Activated CD4-positive, alpha-beta T cell treated with anti-CD3 and anti-CD28 coated beads, Interleukin-2, amount 50 U/mL, for 4 hours (primary cell): Measurements from ENCODE around the gene BST1.
"Not testable (repeated sequence)": the region's sequence is repeated elsewhere in the genome, so short reads cannot be mapped to it uniquely, and the experiment has no call there.

ENCODE experiments used
- DNase-seq, 2 experiments: peaks; one replicate each; pipeline ENCODE4 v3.0.0-alpha.2; 2020

Gene BST1

DNA sequence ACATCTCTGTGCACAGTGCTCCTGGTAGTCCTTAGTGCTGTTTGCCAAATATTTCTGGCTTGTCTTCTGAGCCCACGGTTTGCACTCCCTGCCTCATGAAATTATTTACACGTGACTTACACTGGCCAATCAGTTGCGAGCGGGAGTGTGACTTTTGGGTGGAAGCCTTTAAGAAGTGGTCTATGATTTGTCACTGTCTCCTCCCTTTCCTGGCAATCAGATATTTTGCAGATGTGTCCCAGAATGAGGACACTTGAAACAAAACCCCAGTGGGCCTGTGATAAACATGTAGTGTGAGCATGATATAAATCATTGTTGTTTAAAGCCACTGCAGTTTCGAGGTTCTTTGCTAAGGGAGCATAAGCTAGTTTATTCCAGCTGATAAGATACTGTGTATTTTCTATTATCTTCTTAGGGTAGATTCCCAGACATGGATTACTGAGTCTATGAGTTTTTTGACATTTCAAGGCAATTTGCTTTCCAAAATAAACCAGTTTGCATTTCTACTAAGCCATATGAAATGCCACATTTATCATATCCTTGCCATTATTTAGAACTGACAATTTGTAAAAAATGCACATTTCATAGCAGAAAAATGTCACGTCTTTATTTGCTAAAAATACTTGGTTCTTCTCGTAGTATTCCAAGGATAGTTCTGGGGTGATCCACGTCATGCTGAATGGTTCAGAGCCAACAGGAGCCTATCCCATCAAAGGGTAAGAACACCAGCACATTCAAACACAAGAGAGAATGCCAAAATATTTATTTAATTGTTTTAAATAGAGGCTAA is 12.0 kb downstream of the BST1 start:
- no peak for DNase-seq

DNA sequence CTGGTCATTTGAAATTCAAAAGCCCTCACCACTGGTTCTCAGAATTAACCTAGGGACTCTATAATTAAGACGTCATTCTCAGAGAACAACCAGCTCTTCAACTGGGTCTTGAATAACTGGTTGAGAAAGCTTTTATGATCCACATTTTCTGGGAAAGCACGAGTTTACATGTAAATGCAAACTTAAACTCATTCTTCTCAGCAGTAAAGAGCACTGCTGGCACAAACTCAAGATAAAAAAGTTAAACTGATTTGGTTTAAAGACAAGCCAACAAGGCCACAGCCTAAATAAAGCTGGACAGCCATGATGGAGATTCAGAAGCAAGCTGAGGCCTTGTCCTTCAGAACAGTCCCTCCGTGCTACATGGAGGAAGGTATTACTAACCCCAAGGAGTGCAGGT is 13.2 kb downstream of the BST1 start:
- DNase-seq = no peak

DNA sequence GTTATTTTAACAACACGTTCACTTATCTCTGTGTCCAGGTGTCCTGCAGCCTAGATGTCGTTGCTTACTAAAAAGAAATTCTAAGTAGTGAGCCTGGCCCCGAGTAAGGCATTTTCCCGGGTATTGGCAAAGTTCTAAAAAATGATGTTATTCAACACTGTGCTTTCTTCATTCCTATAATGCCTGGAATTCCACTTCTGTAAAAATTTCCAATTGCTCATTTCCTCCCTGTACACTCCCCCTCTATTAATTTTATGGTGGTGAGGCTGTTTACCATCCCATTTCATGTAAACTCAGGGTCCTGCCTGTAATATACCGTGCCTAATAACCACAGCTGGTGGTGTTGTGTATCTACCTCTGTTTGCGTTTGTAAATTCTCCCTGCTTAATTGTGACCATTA is 14.2 kb downstream of the BST1 start:
- no peak for DNase-seq

DNA sequence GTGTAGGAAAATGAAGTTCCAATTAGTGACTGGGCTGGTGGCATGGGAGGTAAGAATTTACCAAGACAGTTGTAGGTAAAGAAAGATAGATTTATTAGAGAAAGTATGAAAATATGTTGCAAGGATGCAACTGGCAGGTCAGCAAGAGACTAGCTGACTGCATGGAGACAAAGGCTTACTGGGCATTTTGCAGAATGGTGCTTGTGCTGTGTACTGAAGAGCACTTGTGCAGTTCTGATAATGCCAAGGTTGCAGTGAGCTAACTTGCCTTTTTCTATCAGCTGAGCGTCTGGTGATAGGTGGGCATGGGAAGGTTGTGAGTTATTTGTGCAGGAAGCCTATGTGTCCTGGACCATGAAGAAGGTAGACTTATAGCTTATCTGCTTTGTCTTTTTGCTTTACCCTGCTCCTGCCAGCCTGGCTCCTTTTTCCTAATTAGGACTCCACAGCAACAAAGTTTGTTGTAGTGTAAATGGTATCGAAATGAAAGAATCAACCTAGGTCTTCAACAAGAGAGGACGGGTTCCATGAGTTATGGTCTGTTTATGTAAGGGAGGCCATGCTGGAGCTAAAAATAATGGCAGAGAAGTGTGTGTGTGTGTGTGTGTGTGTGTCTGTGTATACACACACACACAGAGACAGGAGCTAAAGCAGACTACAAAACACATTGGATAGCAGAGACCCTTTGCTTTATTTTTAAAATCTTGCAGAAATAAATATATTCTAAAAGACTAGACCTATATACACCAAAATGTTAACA is 15.0 kb downstream of the BST1 start:
- DNase-seq = no peak

DNA sequence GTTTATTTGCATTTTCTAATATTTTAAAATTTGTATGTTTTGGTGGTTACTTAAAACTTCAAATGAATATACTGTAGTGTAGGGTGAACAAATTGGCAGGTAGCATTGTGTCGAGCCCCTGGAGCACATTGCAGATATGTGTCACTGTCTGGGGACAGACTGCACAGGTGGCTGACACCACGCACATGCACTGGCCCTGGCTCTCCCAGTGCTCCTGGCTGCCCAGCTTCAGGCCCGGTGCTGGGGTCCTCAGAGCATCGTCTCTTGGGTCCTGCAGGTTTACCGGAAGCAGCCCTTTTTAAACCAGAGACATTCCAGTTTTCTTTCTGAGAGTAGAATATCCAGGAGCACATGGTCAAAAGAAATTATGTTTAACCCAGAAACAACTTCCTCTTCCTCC is 15.6 kb downstream of the BST1 start:
- DNase-seq = no peak

DNA sequence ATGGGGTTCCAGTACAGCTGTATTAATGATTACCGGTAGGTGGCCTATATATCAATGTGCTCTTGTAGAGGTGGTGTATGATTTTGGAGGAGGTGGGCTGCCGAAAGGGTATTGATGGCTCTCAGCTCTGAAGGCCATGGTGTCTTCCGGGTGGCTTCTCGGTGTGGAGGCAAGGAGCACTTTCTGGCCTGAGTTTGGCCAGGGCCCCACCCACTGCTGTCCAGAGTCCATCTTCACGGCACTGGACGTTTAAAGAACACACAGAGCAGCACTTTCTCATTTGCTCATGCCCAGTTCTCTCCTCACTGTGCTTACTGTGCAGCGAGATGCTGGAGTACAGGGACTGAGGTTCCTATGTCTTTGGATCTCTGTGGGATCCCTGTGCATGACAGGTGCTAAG is 16.1 kb downstream of the BST1 start:
- DNase-seq = no peak

DNA sequence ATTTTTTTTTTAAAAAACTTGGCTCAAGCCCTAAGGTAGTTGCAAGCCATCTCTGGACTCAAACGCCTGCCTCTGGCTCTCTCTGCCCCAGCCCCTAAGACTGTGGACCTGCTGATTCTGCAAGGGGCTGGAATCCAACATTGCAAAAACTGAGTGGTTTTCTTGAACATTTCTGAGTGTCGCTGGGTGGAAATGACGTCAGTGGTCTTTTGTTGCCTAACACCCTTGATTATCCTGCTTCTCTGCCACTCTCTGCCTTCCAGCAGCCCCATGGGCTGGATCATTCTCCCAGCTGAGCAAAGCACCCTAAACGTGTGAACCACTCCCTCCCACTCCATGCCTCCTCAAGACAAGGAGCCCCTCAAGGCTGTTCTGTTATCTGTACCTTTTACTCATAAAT is 16.6 kb downstream of the BST1 start:
- DNase-seq = no peak

DNA sequence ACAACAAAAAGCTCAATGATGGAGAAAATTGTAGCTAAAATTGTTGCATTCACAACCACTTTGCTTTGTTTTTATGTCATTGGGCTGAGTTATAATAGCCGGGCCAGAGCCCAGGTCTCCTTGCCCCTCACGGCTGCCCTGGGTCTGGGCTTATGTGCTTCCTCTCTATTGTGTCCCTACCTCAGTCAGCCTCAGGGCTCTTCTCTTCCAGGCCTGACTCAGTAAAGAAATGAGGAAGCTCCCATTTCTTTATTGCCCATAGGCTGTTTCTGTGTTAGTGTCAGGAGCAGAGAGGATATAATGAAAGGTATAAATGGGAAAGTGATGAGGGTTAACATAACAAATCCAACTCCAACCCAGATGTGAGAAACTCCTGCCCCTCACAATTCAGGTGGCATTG is 18.0 kb downstream of the BST1 start:
- DNase-seq = no peak

DNA sequence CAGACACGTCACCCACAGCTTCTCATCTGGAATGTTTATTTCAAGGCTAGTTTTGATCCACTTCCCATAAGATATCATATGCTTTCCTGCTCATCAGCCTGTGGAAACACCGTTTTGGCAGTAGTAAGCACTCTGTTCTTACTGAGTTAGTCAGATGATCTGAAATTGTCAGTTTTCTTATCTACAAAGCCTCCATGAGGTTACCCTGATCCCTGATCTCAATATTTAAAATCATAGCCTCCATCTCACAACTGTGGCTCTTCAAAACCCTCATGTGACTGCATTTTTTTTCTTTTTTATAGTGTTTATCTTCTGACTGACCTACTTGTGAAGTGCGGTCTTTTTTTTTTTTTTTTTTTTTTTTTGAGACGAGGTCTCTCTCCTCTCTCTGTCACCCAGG is 22.7 kb downstream of the BST1 start:
- no peak for DNase-seq

DNA sequence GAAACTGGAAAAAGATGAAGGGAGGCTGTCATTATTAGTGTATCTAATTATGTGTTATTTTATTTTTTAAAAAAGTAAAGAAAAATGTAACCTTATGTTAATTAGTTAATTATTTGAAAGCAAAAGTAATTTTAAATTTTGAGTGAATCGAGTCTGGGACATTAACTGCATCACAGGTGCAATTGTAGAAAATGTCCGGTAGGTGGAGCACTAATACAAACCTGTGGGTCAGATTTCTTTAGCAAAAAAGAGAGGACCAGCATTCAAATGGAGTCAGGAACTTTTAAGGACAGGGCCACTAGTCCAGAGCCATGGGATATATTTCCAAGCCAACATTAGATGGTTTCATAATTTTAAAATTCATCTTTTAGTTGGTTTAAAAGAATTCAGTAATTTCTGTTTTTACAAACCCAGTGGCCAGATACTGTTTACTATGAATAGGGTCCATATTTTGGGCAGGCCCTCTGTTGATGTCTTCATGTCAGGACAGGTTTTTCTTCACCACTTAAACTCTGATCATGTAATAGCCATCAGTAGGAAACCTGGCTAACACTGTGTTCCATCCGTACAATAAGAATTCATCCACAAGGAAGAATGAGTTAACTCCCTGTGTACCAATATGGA is 27.2 kb downstream of the BST1 start:
- DNase-seq = peak in 1 of 2 experiments; percentile 3

DNA sequence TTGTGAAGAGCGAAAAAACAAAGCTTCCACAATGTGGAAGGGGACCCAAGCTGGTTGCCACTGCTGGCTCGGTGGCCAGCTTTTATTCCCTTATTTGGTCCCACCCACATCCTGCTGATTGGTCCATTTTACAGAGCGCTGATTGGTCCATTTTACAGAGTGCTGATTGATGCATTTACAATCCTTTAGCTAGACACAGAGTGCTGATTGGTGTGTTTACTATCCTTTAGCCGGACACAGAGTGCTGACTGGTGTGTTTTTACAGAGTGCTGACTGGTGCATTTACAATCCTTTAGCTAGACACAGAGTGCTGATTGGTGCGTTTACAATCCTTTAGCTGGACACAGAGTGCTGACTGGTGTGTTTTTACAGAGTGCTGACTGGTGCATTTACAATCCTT is 30.2 kb downstream of the BST1 start:
- not testable (repeated sequence) for DNase-seq

DNA sequence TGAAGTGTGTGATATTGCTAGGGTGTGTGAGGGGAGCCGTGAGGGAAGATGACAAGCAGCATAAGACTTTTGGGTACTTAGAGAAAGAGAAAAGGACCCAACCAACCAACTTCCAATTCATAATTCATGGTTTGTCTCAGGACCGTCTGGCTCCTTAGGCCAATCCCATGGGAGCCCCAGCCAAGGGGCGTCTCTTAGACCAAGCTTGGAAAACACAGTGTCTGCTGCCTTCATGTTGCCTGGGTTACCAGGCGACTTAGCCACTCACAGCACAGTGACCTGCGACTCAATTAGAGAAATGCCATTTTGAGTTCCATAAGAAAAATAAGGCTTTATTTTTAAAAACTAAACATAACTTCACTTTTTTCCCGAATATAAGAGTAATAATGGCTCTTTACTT is 32.7 kb downstream of the BST1 start:
- no peak for DNase-seq

DNA sequence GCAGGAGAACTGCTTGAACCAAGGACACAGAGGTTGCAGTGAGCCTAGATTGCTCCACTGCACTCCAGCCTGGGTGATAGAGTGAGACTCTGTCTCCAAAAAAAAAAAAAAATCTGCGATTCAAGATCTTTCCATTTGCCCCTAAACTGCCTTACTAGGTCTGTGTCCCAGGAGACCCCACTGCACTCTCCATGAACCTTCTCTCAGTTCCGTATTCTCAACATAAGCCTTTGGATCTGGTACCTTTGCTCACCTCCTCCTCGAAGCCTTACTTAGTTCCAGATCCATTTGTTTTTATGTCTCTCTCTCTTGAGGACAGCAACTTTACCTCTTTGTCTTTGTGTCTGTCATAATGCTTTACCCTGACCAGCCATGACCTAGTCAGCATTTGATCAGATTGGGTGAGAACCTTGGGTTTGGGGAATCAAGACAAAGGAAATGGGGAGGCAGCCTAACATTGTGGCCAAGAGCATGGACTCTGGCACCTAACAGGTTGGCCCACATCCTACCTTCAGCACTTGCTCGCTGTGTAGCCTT is 33.7 kb downstream of the BST1 start:
- no peak for DNase-seq

DNA sequence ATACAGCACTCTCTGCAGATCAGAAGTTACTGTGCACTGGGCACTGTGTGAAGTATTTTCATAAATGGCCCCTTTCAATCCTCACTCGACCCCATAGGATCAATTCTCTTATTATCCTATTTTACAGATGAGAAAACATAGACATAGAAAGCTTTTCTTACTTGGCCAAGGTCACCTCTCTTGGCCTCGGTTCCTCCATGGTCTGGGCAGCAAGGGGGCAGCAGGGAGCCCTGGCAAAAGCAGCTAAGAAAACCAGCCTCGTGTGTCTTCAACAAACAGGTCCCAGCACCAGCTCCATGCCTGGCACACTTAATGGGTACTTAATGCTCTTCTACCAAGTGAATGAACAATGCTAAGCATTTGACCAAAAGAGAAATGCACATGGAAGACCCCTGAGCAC is 34.4 kb downstream of the BST1 start:
- DNase-seq = no peak

DNA sequence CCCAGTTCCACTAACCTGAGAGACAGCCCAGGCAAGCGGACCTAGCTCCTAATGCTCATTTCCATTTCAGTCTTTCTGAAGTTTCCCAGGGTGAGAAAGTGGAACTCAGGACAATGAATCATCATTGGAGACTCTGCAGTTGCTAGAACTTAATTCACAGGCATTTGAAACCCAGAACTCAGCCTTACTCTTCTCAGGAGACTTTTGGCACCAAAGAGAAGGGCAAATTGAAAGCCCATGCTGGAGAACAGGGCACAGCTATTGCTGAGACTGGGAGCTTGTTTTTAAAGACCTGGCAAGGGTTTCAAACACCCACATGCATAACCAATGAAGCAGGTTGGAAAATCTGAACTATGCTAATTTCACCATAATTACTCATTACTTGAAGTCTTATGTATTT is 36.0 kb downstream of the BST1 start:
- DNase-seq = no peak

DNA sequence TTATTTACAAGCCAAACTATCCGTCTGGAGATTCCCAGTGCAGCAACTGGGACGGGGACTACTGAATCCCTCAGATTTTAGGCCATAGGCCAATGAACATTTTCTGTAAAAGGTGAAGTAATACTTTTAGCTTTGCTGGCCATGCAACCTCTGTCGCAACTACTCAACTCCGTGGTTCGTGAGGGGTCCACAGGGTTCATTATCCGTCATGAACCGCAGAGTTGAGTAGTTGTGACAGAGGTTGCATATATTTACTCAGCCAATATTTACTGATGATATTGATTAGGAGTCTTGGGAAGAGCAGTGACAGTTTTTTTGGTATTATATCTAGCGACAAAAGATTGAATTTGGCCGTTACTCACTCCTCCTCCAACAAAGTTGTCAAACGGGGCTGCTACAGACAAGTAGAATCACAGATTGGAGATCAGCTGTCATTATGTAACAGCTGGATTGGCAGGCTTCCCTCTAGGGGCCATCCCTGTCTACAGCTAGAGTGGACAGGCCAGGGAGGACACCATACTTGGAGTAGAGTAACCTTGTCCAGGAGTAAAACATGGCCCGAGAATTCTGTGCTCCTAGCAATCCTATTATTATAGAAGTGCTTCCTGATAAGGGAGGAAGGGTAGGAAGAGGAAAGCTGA is 38.0 kb downstream of the BST1 start:
- no peak for DNase-seq

DNA sequence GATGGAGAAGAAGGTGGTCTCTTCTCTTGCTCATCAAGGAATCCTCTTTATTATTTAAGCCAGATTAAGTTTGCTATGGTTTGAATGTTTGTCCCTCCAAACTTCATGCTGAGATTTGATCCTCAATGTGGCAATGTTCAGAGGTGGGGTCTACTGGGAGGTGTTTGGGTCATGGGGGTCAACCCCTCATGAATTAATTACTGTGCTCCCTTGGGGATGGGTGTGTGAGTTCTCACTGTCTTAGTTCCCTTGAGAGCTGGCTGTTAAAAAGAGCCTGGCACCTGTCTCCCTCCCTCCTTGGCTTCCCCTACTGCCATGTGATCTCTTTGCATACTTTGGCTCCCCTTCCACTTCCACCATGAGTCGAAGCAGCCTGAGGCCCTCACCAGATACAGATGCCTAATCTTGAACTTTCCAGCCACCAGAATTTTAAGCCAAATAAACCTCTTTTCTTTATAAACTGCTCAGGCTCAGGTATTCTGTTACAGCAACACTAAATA is 39.3 kb downstream of the BST1 start:
- no peak for DNase-seq

DNA sequence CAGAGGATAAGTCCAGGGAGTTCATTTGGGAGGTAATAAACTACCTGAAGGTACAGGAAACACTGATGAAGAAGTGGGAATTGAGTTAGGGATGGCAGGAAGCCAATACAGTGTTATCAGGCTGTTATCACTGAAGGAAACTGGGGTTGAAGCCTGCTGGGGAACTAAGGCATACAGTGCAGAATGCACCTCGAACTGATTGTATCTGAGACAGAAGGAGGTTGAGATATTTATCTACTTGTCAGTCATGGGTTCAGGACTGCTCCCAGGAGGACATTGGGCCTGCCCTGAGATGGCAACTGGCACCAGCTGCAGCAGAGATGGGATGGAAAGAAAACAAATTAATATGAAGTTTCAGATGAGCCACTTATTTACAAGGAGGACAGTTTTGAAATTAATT is 39.8 kb downstream of the BST1 start:
- DNase-seq = no peak

DNA sequence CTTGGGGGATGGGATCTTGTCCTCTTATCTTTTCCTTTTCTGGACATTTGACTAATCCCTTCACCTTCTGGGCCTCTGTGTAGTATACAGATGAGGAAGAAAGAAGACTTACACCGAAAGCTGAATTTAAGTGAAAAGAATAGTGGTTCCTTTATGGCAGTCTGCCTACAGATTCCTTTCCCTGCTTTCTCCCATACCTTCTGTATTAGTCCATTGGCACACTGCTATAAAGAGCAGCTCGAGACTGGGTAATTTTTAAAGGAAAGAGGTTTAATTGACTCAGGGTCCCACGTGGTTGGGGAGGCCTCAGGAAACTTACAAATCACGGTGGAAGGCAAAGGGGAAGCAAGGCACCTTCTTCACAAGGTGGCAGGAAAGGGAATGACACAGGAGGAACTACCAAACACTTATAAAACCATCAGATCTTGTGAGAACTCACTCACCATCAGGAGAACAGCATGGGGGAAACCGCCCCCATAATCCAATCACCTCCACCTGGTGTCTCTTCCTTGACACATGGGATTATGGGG is 41.2 kb downstream of the BST1 start:
- no peak for DNase-seq

DNA sequence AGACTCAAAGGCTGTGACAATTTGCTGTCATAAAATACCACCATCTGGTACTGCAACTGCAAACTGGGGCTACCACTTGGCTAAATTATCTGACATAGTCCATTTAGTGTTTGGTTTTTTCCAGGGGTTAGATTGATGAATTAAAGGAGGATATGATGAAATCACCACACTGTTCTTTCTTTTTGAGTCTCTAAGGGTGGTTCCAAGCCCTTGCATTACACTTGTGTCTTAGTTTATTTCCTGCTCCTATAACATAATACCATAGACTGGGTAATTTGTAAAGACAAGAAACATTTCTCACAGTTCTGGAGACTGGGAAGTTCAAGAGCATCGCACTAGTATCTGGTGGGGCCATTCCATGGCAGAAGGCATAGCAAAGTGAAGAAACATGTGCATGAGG is 43.2 kb downstream of the BST1 start:
- no peak for DNase-seq

DNA sequence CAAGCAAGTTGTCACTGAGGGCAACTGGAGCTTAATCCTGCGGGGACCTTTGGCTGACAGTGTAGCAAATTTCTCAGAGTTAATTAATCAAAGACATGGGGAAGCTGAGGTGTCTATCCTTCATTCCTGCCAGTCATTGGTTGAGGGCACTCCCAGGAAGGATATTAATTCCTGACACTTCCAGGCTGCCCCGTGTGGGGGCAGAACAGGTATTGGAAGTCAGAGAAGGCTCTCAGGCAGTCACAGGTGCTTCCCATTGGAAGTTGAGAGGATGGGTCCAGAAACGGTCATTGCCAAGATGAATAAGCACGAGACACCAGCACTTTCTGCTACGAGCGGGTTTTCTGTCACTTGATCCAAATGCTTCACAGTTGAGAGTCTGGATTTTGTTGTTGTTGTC is 46.1 kb downstream of the BST1 start:
- no peak for DNase-seq

DNA sequence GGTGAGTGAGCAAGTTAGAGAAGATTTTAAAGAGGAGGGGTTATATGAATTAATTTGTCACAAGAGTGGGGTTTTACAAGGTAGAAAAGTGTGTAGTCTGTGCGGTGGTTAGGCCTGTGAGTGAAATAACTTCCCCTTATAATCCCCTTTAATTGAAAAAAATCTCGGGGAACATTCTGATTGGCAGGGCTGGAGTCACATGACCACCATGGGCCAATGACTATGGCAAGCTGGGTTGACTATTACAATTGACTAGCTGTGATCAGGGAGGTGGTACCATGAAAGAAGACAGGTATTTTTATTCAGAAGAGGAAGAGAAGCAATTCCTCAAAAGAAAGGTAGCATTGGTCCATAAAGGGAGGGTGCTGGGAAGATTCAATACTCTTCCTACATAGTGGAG is 48.3 kb downstream of the BST1 start:
- DNase-seq = no peak

DNA sequence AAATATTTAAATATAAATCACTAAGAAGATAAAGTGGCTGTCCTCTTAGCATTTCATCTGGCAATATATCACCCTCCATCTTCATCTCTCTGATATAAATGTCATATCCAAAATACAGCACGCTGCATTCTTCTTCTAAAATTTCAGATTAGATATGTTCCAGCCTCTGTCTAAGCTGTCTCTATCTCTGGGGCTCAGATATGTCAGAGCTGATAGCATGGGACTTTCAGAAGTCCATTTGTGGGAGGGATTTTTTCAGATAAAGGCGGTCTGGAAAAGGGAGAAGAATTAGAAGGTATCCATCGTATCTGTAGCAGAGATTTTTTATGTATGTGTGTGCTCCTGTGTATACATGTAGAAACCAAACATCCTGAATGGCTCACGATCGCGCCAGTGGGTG is 50.2 kb downstream of the BST1 start:
- no peak for DNase-seq
